Measurements from ENCODE around the gene PIH1D2.
"Not testable (repeated sequence)": the region's sequence is repeated elsewhere in the genome, so short reads cannot be mapped to it uniquely, and the experiment has no call there.

Gene PIH1D2

GRCh38 chr11:112073941-112074811 lies at the start of gene PIH1D2, which contains the start of gene NKAPD1:
Gene PIH1D2, minus strand, starts transcription at chr11:112074017. Its CDS starts 843 bp downstream, at chr11:112073174.
Gene NKAPD1, plus strand, starts transcription at chr11:112074299. Its CDS starts 1,276 bp downstream, at chr11:112075575.
- DNase-seq (ENCODE audit: low read depth in 4 of 4, low spot score in 1 of 4): peak; percentile 50 to 65 (median 63)

- DNase-seq (ENCODE audit: low read depth in 4 of 4, low spot score in 1 of 4): no peak
These were observed 49.3 kb upstream of the PIH1D2 start for GRCh38 chr11:112123129-112123528.

GRCh38 chr11:112121981-112122615 lies 48.3 kb upstream of the PIH1D2 start:
- no peak for DNase-seq (ENCODE audit: low read depth in 4 of 4, low spot score in 1 of 4)

GRCh38 chr11:112118176-112118575 lies 44.4 kb upstream of the PIH1D2 start:
- no peak for DNase-seq (ENCODE audit: low read depth in 4 of 4, low spot score in 1 of 4)

GRCh38 chr11:112115386-112115785 lies 41.6 kb upstream of the PIH1D2 start:
- no peak for DNase-seq (ENCODE audit: low read depth in 4 of 4, low spot score in 1 of 4)

GRCh38 chr11:112114460-112114859 lies 40.6 kb upstream of the PIH1D2 start:
- DNase-seq (ENCODE audit: low read depth in 4 of 4, low spot score in 1 of 4): no peak

GRCh38 chr11:112113539-112114457 lies 40.0 kb upstream of the PIH1D2 start:
- DNase-seq (ENCODE audit: low read depth in 4 of 4, low spot score in 1 of 4): no peak

- no peak for DNase-seq (ENCODE audit: low read depth in 4 of 4, low spot score in 1 of 4)
These were observed 32.3 kb upstream of the PIH1D2 start for GRCh38 chr11:112106070-112106469.

- no peak for DNase-seq (ENCODE audit: low read depth in 4 of 4, low spot score in 1 of 4)
These were observed 29.6 kb upstream of the PIH1D2 start for GRCh38 chr11:112103446-112103845.

- DNase-seq (ENCODE audit: low read depth in 4 of 4, low spot score in 1 of 4): no peak
These were observed 26.6 kb upstream of the PIH1D2 start for GRCh38 chr11:112100462-112100861.

- DNase-seq (ENCODE audit: low read depth in 4 of 4, low spot score in 1 of 4): no peak
These were observed 24.1 kb upstream of the PIH1D2 start for GRCh38 chr11:112097734-112098528.

- no peak for DNase-seq (ENCODE audit: low read depth in 4 of 4, low spot score in 1 of 4)
These were observed 22.4 kb upstream of the PIH1D2 start for GRCh38 chr11:112096194-112096593.

GRCh38 chr11:112095302-112095701 lies 21.5 kb upstream of the PIH1D2 start:
- not testable (repeated sequence) for DNase-seq (ENCODE audit: low read depth in 4 of 4, low spot score in 1 of 4)

GRCh38 chr11:112087212-112087611 lies 13.4 kb upstream of the PIH1D2 start:
- DNase-seq (ENCODE audit: low read depth in 4 of 4, low spot score in 1 of 4): no peak

- peak; percentile 77 to 90 (median 90) for DNase-seq (ENCODE audit: low read depth in 4 of 4, low spot score in 1 of 4)
These were observed 12.8 kb upstream of the PIH1D2 start, which contains the start of the genes SDHD and TIMM8B for GRCh38 chr11:112086422-112087191. Gene SDHD, plus strand, starts transcription at chr11:112086873. Its CDS starts 35 bp downstream, at chr11:112086908. Gene TIMM8B, minus strand, starts transcription at chr11:112086756. Its CDS starts 33 bp downstream, at chr11:112086723.

GRCh38 chr11:112085822-112086421 lies 12.1 kb upstream of the PIH1D2 start:
- DNase-seq (ENCODE audit: low read depth in 4 of 4, low spot score in 1 of 4): peak in 3 of 4 experiments; percentile 13 to 36 (median 35)

- peak in 1 of 4 experiments; percentile 22 for DNase-seq (ENCODE audit: low read depth in 4 of 4, low spot score in 1 of 4)
These were observed 8.9 kb upstream of the PIH1D2 start for GRCh38 chr11:112082729-112083128.

GRCh38 chr11:112062923-112063322 lies 10.9 kb downstream of the PIH1D2 start:
- no peak for DNase-seq (ENCODE audit: low read depth in 4 of 4, low spot score in 1 of 4)

- DNase-seq (ENCODE audit: low read depth in 4 of 4, low spot score in 1 of 4): no peak
These were observed 15.7 kb downstream of the PIH1D2 start for GRCh38 chr11:112058103-112058502.

Measured in stimulated activated CD4-positive, alpha-beta T cell treated with anti-CD3 and anti-CD28 coated beads, Interleukin-1b, Interleukin-23, amount 100 ng/mL, for 24 hours (primary cell).